WERI-Rb-1 (cell line): ENCODE measurements around the gene FABP1.

Experiments used
- DNase-seq: peaks from one replicate; pipeline ENCODE4 v3.0.0-alpha.2; 2020
- H3K27ac ChIP-seq: fragments of 250-450 bp; sonication (Bioruptor Pico); 2 replicates; pipeline ENCODE4 v1.5.1; 2020; ENCODE audit warnings: mild to moderate bottlenecking, moderate library complexity
- H3K27me3 ChIP-seq: fragments of 250-450 bp; sonication (Bioruptor Pico); 2 replicates; pipeline ENCODE4 v1.5.1; 2021; ENCODE audit warnings: mild to moderate bottlenecking, low read depth, moderate library complexity; ENCODE audit not compliant: insufficient read depth, severe bottlenecking
- H3K36me3 ChIP-seq: fragments of 250-450 bp; sonication (Bioruptor Pico); 2 replicates; pipeline ENCODE4 v1.5.1; 2020; ENCODE audit warnings: mild to moderate bottlenecking, moderate library complexity
- H3K4me3 ChIP-seq: 2 replicates; pipeline ENCODE4 v1.5.1; 2011; ENCODE audit warnings: low read depth, mild to moderate bottlenecking, control low read depth, low read length
- H3K9me3 ChIP-seq: fragments of 250-450 bp; sonication (Bioruptor Pico); 2 replicates; pipeline ENCODE4 v1.5.1; 2021; ENCODE audit warnings: mild to moderate bottlenecking, moderate library complexity; ENCODE audit not compliant: severe bottlenecking
- CTCF ChIP-seq: IDR thresholded peaks from 2 replicates; pipeline ENCODE4 v1.5.1; 2011; ENCODE audit warnings: low read depth, mild to moderate bottlenecking, control low read depth, inconsistent platforms, low read length

Gene FABP1

GRCh38 chr2:88128654-88129312 is 921 bp upstream of the FABP1 start:
- Histone ChIP-seq H3K27me3 (peaks cover 70% of the 10 kb centered on the region), H3K4me3 (no peak overlapping the region), H3K36me3 (no peaks in the 10 kb centered on the region), H3K9me3 (no peaks in the 10 kb centered on the region), H3K27ac (no peak overlapping the region)
- DNase-seq = no peak
- TF ChIP-seq CTCF = no peak

GRCh38 chr2:88127638-88127887 is 299 bp downstream of the FABP1 start:
- no peak for DNase-seq
- no peaks in the 10 kb centered on the region for H3K9me3 ChIP-seq
- no peaks in the 10 kb centered on the region for H3K36me3 ChIP-seq
- peaks cover 72% of the 10 kb centered on the region for H3K27me3 ChIP-seq
- H3K27ac ChIP-seq = no peak overlapping the region
- H3K4me3 ChIP-seq = no peak overlapping the region
- no peak for TF ChIP-seq CTCF

DNA sequence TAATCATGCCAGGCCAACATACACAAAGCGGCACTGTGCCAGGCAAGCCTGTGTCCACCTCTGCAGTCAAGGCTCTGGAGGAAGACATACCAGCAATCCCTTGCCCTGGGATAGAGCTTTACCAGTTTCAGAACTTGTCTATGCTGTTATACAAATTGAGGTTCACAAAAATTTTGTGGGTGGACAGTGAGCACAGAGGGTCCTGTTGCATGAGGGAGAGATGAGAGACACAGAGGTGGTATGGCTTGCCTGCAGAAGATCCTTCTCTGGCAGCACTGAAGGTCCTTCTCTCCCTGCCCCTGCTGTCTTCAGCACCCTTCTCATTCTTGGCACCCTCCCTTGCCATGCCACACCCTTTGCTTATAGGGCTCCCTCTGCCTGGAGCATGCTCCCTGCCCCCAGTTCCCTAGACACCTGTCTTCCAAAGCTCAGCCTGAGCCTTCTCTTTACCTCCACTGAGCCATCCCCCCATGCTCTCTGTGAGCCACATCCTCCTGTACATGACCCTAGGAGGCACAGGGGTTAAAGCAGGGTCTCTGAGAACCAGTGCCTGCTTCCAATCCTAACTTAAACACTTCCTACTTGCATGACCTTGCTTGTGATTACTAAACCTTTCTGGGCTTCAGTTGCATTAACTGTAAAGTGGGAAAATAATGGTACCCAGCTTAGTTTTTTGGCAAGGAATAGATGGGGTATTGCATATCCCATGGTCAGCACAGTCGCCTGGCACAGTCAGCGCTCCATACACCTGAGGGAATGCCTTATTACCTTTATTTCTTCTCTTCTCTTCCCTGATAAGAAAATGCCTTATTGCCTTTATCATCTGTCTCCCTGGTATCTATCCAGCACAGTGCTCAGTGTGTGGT is 857 bp downstream of the FABP1 start:
- no peak for TF ChIP-seq CTCF
- no peak overlapping the region for H3K27ac ChIP-seq
- H3K9me3 ChIP-seq = no peaks in the 10 kb centered on the region
- DNase-seq = no peak
- H3K36me3 ChIP-seq = no peaks in the 10 kb centered on the region
- peaks cover 74% of the 10 kb centered on the region for H3K27me3 ChIP-seq
- H3K4me3 ChIP-seq = no peak overlapping the region

DNA sequence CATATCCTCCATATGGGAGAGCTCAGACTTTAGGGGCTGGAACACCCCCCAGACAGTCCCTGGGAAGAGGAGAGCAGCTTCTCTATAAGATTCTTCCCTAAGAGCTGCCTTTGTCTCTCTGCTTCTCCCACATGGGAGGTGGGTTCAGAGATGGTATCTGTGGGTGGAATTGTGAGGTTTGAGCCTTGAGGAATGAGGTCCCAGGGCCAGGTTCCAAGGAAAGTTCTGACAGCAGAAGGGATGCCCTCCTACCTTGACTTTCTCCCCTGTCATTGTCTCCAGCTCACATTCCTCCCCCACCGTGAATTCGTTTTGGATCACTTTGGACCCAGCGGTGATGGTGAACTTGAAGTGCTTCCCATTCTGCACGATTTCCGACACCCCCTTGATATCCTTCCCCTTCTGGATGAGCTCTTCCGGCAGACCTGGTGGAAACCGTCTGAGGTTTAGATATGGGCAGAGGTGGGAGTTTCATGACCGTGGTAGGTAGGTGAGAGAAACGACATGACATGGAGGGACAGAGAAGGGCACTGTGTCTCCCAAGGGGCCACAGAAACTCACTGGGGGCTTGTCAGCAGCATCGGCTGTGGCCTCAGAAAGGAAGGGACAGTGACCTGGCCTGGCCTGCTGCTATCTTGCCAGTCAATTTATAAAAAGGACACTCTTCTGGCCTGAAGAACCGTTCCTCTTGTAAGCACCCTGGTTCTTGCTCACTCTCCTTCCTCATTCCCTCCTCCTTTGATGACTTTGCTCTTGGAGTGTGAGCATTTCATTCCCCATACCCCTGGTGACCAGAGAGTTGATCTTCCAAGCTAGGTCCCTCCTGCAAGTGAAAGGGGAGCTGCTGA is 1.7 kb downstream of the FABP1 start:
- Histone ChIP-seq H3K36me3 (no peaks in the 10 kb centered on the region), H3K9me3 (no peaks in the 10 kb centered on the region), H3K27me3 (peaks cover 77% of the 10 kb centered on the region), H3K4me3 (no peak overlapping the region), H3K27ac (no peak overlapping the region)
- no peak for TF ChIP-seq CTCF
- DNase-seq = no peak

DNA sequence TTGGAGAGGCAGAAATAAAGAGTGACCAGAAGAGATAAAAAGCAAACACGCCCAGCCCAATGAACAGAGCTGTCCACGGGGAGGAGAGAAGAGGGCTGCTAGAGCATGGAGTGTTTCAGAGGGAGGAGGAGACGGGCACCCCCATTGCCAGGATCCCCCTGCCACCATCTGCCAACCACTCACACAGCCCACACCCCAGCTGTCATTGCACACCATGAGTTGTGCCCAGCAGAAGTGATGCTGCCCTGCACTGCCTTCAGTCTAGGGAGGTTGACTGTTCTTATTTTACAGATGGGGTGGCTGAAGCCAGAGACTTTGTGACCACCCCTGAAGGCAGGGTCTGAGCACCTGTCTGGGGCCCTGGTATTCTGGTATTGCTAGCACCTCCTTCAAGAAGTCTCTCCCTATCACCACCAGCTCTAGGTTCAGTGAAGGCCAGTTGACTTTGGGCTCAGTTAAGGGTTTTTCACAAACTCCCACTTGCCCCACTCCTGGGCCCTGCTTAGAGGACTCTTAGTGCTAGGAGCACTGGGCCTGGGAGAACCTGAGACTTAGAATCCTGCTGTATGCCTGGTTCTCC is 2.4 kb downstream of the FABP1 start:
- Histone ChIP-seq H3K36me3 (no peaks in the 10 kb centered on the region), H3K9me3 (no peaks in the 10 kb centered on the region), H3K4me3 (no peak overlapping the region), H3K27me3 (peaks cover 81% of the 10 kb centered on the region), H3K27ac (no peak overlapping the region)
- no peak for DNase-seq
- no peak for TF ChIP-seq CTCF
